GM19372 (cell line): ENCODE data around the gene ABI3.
"Not testable (repeated sequence)": the region's sequence is repeated elsewhere in the genome, so short reads cannot be mapped to it uniquely, and the experiment has no call there.

ENCODE experiments used
- ATAC-seq: cut with Tn5 transposase; IDR thresholded peaks from one replicate; pipeline ENCODE4 v1.9.1; 2021; ENCODE audit warnings: mild to moderate bottlenecking, low read depth, moderate library complexity; ENCODE audit not compliant: unreplicated experiment

The ABI3 gene

DNA sequence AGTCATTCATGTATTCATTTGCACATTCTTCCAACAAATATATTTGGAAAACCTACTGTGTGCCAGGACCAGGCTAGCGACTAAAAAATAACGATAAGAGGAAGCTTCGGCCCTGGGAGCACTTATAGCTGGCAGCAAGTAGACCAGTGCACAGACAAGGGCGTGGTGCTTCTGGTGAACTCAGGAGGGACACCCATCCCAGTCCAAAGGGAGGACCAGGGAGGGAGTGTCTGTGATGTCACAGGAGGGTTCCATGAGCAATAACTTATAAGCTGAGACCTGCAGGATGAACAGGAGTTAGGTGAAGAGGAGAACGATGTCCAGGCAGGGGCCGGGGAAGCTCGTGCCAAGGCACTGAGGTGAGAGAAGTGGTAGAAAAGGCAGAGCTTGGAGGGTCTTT is 37.4 kb downstream of the ABI3 start:
- no peak for ATAC-seq

- ATAC-seq: no peak
Measured at GRCh38 chr17:49249292-49249794, 38.8 kb downstream of the ABI3 start.

DNA sequence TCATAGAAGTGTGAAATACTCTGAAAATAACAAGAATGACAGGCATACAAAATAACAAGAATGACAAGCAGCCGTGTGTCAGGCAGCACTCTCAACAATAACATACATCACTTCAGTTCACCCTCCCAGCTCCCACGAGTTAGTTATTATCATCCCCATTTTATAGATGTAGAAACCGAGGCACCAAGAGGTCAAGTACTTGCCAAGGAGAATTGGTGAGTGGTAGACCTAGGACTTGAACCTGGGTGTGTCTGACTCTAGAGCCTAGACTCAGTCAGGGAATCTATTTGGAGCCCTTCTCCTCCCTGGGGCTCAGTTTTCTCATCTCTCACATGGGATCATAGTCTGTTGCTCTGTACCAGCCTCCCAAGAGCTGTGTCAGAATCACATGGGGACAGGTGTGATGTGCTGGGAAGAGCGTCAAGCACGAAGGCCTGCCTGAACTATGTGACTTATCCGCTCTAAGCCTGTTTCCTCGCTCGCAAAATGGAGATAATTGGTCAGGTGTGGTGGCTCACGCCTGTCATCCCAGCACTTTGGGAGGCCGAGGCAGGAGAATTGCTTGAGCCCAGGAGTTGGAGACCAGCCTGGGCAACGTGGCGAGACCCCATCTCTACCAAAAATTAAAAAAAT is 39.5 kb downstream of the ABI3 start:
- no peak for ATAC-seq

GRCh38 chr17:49252148-49252695 is 41.7 kb downstream of the ABI3 start:
- ATAC-seq: no peak

GRCh38 chr17:49254066-49254465 is 43.6 kb downstream of the ABI3 start:
- ATAC-seq: no peak

GRCh38 chr17:49255125-49255524 is 44.6 kb downstream of the ABI3 start:
- no peak for ATAC-seq

DNA sequence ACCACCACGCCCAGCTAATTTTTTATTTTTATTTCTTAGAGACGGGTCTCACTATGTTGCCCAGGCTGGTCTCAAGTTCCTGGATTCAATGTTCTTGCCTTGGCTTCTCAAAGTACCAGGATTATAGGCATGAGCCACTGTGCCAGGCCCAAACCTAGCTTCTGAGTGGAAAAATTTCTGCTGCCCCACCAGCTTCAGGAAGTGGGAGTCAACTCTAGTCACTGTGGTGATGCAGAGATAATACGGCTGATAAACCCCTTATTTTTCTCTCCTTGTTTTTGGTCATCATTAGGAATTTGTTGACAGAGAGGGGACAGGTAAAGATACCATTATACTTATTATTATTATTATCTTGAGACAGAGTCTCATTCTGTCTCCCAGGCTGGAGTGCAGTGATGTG is 47.9 kb downstream of the ABI3 start:
- ATAC-seq: no peak

- ATAC-seq: no peak
Measured at GRCh38 chr17:49259663-49260010, 49.1 kb downstream of the ABI3 start.

DNA sequence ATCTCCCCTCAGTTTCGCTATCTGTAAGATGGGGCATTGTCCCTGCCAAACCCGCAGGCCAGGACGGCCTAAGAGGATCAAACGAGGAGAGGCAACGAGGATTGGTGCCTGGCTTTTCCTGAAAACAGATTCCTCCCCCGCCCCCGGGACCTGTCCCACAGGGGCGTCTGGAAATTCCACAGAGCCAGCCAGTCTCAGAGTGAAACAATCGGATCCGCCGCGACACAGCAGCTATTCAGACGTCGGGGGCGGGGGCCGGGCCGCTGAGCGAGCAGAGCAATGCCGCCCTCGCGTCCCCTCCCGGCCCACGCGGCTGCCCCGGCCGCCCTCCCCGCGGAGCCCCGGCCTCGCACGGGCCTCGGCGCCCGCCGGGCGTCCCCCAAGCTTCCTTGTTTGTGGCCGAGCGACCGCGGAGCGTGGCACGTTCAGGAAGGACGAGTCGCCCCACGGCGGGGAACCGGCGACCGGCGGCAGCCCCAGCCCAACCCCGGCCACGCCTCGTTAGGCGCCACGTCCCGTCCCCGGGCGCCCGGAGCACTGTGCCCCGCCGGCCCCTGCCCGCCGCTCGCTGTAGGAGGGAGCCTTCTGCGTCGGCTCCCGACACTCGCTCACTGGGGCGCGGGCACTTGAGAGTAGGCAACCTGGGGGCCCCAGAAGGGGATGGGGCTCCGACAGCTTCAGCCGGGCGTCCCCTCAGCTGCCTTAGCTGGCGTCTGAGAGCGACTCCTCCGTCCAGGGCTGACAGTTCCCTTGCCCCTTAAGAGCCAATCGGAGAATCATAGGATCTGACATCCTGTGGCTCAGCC is 49.7 kb downstream of the ABI3 start:
- peak; percentile 51 for ATAC-seq

DNA sequence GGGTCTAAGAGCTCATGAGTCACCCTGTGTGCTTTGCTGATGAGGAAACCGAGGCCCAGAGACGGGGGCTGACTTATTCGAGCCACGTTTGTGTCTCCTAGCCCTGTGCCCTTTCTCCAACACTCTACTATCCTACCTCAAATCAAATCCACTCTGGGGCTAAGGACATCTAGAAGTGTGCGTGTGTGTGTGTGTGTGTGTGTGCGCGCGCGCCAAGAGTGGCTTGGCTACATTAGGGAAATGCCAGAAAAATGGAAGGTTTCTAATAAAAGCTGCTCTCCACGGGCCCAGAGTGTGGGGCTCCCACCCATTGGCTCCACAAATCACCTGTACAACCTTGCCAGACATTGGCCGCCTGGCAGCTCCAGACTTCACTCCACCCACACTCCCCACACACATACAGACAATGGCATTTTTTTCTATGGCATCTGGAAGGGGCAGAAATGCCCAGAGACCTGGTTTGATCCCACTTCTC is 50.3 kb downstream of the ABI3 start:
- no peak for ATAC-seq

- not testable (repeated sequence) for ATAC-seq
Measured at GRCh38 chr17:49261540-49261939, 51.0 kb downstream of the ABI3 start.

DNA sequence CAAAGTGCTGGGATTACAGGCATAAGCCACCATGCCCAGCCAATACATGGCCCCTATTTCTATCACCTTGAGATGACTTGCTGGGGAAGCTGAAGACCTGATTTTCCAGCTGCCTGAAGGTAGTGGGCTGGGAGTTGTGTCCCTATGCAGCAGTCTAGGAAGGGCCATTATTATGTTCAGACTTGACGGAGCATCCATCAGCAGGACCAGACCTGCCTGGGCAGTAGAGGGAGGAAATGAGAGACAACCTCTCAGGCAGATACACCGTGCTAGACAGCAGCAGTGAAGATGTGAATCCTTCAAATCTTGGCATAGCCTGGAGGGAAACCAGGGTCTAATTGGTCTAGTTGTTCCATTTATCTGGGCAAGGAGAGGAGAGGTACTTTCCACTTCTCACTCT is 55.7 kb downstream of the ABI3 start:
- no peak for ATAC-seq

DNA sequence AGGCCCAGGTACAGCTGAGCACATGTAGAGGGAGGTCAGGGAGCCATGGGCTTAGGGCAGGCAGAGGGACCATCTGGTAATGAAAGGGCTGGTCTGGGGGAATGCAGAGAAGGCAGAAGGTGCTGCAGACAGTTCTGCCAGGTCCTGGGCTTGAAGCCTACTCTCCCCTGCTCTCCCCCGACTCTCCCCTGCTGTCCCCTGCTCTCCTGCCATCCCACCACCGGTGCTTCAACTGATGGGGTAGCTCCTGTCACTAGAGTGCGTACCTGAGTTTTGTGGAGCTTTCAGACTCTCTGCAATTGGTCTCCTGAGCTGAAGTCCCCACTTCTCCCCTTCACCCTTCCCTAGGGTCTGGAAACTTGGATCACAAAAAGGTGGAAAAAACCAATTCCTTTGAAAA is 57.4 kb downstream of the ABI3 start:
- ATAC-seq: no peak

DNA sequence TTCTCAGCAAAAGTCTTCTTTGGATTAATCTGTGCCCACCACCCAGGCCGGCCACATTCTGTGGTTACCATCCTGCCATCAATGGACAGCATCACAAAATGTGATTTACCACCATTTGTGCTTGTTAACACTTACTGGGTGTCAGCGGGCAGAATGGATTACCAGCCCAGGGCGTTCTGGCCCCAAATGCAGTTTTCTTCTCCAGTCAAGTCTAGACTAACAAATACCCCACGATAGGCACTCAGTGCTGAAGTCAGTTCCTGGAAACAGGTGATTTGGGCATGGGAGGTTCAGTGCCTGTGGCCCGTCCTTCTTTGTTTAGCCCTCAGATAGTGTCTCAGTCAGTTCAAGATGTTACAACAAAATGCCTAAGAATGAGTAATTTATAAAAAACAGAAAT is 58.8 kb downstream of the ABI3 start:
- no peak for ATAC-seq
